ENCODE data around the gene ZNF205. TPM values are rescaled to one million over a fixed set of nuclear protein-coding genes. Genes with fewer than 3 reads are reported as not detected.

ZNF205 gene
- total and polyA plus RNA-seq, 2 of the 8 experiments (the other 6 are each of a cell fraction or from before 2014, with no cell fraction given): 19.1 to 19.9 TPM

- TF ChIP-seq CHD7 (IDR thresholded peaks at IDR 0.05; ENCODE audit: insufficient replicate concordance, low read length) (no peak), YY1 (IDR thresholded peaks at IDR 0.05; ENCODE audit: low read depth, low read length) (no peak), POLR2AphosphoS5 (IDR thresholded peaks at IDR 0.05; ENCODE audit: low read depth, low read length) (no peak), SAP30 (IDR thresholded peaks at IDR 0.05; ENCODE audit: insufficient read depth, insufficient replicate concordance, low read length) (no peak), CTBP2 (IDR thresholded peaks at IDR 0.05; ENCODE audit: borderline replicate concordance, insufficient read depth, insufficient read length, low read length) (no peak), CEBPB (IDR thresholded peaks at IDR 0.05; ENCODE audit: low read depth, low read length) (no peak), BRCA1 (IDR thresholded peaks at IDR 0.05; ENCODE audit: low read depth, low read length) (no peak), POLR2A (IDR thresholded peaks at IDR 0.05; ENCODE audit: control extremely low read depth in 1 of 2, low read depth in 2 of 2, low read length in 2 of 2) (no peak), EZH2 (IDR thresholded peaks at IDR 0.05; ENCODE audit: low read depth, low read length, severe bottlenecking) (no peak), EGR1 (IDR thresholded peaks at IDR 0.05; ENCODE audit: borderline replicate concordance, low read depth, low read length) (no peak), TCF12 (IDR thresholded peaks at IDR 0.05; ENCODE audit: low read depth, low read length) (no peak)
Measured at GRCh38 chr16:3092501-3092941, 19.9 kb upstream of the ZNF205 start (continued).

Data from H1 (cell line).